ENCODE results near the gene CDH19. TPM values are rescaled to one million over a fixed set of nuclear protein-coding genes. Genes with fewer than 3 reads are reported as not detected.

Gene CDH19, protein sequence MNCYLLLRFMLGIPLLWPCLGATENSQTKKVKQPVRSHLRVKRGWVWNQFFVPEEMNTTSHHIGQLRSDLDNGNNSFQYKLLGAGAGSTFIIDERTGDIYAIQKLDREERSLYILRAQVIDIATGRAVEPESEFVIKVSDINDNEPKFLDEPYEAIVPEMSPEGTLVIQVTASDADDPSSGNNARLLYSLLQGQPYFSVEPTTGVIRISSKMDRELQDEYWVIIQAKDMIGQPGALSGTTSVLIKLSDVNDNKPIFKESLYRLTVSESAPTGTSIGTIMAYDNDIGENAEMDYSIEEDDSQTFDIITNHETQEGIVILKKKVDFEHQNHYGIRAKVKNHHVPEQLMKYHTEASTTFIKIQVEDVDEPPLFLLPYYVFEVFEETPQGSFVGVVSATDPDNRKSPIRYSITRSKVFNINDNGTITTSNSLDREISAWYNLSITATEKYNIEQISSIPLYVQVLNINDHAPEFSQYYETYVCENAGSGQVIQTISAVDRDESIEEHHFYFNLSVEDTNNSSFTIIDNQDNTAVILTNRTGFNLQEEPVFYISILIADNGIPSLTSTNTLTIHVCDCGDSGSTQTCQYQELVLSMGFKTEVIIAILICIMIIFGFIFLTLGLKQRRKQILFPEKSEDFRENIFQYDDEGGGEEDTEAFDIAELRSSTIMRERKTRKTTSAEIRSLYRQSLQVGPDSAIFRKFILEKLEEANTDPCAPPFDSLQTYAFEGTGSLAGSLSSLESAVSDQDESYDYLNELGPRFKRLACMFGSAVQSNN
- 1 to 10 TPM; 1.2 to 4.6 (median 1.9) TPM for polyA plus RNA-seq (ENCODE audit: insufficient read length in 10 of 10)
- long read RNA-seq, donor 1, result 0 reads
- long read RNA-seq, donor 2, result 0 reads
- long read RNA-seq, donor 3, result 0 reads
- long read RNA-seq, donor 4, full-length matches to known transcripts, result 1 of 1 reads
- long read RNA-seq, donor 4, partial matches to known transcripts, result 0 of 1 reads
- long read RNA-seq, donor 4, other reads (novel, unspliced or antisense), result 0 of 1 reads
- long read RNA-seq, donor 5, result 0 reads
- long read RNA-seq, donor 6, result 0 reads
- long read RNA-seq, donor 7, result 0 reads
- long read RNA-seq, donor 8, result 0 reads
- long read RNA-seq, donor 9, result 0 reads

GRCh38 chr18:66603941-66604627 is at the start of gene CDH19:
Gene CDH19 (minus strand): TSS chr18:66604090. CDS start chr18:66572204, 31,886 bp downstream.
- DNase-seq, result no peak

DNA sequence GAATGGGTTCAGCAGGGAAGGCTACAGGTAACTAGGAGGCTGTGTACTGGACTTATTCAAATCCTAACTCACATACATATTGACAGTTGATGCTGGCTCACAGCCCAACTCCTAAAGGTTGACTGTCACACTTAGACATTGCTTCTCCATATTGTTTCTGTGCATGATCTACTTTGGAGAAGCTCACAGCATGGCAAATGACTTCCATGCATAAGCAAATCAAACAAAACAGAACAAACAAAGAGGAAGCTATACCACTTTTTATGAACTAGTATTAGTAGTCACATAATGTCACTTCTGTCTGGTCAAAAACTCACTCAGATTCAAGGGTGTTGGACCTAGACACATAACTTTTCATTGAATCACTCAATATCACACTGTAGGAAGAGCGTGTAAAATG is 43.8 kb upstream of the CDH19 start:
- no peak for DNase-seq

DNA sequence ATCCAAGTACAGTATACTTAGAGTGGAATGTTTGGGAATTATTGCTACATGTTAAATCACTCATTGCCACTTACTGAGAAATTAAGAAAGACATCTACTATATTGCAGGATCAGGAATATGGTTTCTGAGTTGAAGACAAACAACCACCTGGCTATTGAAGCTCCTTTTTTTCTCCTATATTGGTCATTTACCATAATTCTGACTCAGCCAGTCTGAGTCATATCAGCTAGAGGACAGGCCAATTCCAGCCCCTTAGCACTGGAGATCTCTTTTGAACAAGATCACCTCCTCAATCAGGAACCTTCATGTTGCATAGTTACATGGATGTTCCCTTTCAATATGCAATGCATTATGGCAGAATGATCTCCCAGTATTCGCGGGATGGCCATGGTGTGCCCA is 42.7 kb upstream of the CDH19 start:
- DNase-seq, result no peak

GRCh38 chr18:66645983-66646382 is 42.1 kb upstream of the CDH19 start:
- DNase-seq, result no peak

DNA sequence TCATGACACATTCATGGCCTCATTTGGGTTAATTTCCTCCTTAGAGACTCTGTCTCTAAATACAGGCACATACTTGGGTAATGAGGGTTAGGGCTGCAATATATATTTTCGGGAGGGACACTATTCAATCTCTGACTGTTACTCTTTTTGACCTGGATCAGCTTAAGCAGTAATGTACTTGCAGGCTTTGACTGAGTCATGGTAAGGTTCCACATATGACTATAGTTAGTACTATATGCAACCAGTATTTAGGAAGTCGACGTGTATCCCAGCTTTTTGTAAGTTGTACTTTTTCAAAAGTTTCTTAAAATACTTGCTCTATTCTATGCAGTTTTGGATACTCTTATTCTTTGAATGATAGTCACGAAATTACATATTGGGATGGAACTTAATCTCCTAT is 37.2 kb upstream of the CDH19 start:
- no peak for DNase-seq

DNA sequence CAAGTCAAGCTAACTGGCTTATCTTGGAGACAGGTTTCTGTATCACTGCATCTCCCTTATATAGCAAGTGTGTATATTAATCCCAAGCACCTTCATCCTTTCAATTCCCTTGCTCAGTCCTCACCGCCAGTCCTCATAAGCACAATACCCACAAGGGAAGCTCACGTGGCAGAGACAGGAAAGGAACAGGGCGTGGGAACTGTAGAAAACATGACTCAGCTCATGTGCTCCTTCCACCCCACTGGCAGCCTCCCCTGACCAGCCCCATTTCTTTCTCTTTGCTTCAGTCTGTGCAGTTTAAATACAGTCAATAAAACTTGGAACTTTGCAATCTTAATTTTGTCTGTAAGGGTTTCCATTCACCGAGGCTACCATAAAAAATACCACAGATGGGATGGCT is 36.5 kb upstream of the CDH19 start:
- DNase-seq, result peak in 1 of 3 donors; percentile 10

GRCh38 chr18:66638856-66639629 is 35.2 kb upstream of the CDH19 start:
- DNase-seq, result no peak

- DNase-seq, result no peak
Measured at GRCh38 chr18:66635342-66635741, 31.5 kb upstream of the CDH19 start.

GRCh38 chr18:66632756-66633155 is 28.9 kb upstream of the CDH19 start:
- peak in 1 of 3 donors; percentile 8 for DNase-seq

DNA sequence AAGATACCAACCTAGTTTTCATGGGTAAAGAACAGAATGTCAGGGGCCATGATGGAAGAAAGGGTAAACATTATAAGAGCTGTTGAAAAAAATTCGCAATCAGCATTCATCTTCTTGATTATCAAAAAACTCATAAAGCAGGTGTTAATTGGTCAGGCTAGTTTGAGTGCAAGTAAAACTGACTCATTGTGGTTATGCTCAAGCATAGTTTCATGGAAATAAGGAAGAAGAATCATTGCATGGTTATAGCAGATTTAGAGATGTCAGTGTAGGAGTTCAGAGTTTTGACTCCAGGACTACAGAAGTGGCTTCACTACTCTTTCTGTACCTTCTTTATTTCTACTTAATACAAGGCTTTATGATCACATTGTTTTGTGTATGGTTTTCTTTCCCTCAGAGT is 26.9 kb upstream of the CDH19 start:
- no peak for DNase-seq

DNA sequence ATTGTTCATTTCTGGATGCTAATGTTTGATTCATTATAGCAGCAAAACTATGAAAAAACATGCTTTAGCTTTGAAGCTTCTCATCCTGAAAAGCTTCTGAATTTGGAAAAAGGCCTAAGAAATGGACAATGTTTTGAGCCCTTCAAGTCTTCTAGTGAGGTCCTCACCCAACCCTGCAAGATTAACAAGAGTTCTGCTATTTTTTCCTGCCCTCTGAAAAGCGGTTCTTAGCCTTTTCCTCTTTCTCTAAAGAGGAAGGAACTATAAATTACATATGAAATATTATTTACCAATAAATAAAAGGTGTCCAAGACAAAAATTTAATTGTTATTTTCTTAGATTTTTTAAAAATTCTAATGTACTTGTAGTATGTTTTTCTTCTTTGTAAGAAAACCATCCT is 19.9 kb upstream of the CDH19 start:
- DNase-seq, result no peak

DNA sequence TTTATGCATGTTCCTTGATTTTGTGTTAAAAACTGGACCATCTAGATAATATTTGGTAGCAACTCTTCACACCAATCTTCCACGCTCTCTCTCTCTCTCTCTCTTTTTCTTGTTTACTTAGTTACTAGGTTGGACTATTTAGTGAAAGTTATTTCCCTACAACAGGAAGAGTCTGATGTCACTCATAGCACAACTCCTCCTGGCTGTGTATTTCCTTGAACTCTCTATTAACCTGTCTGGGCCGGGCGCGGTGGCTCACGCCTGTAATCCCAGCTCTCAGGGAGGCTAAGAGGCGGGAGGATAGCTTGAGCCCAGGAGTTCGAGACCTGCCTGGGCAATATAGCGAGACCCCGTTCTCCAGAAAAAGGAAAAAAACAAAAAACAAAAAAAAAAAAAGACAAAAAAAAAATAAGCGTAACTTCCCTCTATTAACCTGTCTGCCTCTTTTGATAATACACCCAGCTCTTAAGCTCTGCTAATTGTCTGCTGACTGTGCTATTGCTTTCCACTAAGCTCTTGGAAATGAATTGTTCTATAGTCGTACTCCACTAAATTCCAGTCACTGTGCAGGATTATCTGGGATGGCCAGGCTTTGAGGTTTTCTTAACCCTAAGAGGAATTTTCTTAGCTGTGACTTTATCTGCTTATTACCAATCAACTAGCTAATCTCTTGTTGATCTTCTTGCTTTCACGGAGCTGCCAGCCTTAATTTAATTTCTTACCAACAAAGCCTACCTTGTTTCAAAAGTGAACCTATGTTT is 18.1 kb upstream of the CDH19 start:
- no peak for DNase-seq

GRCh38 chr18:66616523-66616983 is 12.7 kb upstream of the CDH19 start:
- DNase-seq, result no peak

- no peak for DNase-seq
Measured at GRCh38 chr18:66615176-66615575, 11.3 kb upstream of the CDH19 start.

GRCh38 chr18:66607632-66608031 is 3.7 kb upstream of the CDH19 start:
- DNase-seq, result no peak

DNA sequence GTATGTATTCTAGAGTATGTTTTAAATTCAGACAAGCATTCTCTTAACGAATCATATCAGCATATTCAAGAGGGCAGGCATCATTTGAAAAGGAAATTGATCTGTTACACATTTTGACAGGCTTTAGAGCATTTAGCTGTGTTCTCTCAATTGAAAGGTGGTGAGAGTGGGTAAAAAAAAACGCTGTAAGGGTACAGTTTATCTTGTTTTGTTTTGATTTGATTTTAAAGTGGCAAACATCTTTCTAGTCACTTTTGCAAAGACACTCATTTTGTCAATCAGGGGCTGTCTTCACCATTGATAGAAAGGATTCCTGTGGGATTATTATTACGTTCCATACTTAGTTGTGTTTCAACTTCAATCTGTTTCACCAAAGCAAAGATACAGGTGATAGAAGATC is 2.2 kb downstream of the CDH19 start:
- no peak for DNase-seq

GRCh38 chr18:66599190-66599589 is 4.7 kb downstream of the CDH19 start:
- no peak for DNase-seq

- no peak for DNase-seq
Measured at GRCh38 chr18:66587430-66587829, 16.5 kb downstream of the CDH19 start.

DNA sequence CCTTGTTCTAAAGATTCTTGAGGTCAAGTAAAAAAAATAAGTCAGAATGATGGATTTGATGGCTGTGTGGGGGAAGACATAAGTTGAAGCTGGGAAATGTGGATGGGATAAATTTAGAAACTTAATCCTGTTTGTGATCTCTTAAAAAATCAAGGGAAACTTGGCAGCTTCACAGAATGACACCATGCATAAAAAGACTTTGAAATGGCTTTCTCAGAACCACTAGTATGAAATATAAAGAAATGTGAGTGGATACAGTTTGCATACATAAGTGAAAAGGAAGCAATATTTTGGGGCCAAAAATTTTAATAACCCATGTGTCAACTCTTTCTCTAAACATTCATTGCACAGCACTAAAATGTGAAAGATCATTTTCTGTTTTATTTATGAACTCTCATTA is 21.7 kb downstream of the CDH19 start:
- DNase-seq, result peak in 1 of 3 donors; percentile 2

DNA sequence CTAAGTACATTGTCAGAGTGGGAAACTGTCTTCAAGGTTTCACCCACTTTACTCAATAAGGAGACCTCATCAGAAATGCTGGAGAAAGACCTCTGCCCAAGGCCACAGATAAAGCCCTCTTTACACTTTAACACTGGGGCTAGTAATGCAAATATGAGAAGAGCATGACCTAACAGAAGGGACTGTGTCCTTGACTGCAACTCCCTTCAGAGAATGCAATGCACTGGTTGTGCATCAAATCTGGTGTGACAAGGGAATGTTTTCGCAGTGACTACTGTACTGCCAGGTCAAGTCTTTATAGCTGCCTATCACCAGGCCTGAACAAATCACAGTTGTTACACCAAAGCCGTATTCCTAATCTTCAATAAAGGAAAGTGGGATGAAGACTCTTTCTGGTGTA is 28.6 kb downstream of the CDH19 start:
- DNase-seq, result no peak

Measured in muscle of back (tissue), 13 donors.